ENCODE results near the gene CLCA2. TPM values are rescaled to one million over a fixed set of nuclear protein-coding genes. Genes with fewer than 3 reads are reported as not detected.

Gene CLCA2
- total and polyA plus RNA-seq, 2 donors (not counting 3 experiments of a cell fraction or from before 2014, with no cell fraction given), result 0.01 to 0.11 TPM

DNA sequence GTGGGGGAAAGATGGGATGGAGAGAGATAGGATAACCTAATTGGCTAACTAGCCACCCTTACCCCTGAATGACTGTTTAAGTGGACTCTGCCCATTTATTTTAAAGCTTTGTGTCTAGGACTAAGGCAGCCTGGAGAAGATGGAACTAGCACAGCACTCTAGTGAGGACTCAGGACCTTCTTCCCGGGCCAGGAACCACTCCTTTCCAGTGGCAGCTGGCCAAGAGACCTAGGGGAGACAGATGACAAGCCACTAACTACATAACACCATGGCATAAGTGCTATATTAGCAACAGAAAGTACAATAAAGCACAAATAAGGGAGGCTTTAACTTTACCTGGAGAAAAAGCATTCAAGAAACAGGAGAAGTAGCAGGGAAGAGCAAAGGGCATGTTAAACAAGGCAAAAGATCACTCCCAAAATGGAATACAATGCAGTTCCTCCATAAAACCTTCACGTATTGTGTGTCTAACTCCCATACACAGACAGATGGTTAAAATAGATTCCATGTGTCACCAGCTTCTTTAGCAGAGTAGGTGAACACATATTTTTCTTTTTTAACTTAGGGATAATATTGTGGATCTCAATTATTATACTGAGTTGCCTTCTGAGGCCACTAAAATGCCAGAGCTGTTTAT, 65.4 kb downstream of the CLCA2 start:
- no peaks in the 10 kb centered on the region for H3K36me3 ChIP-seq (ENCODE audit: control insufficient read depth in 2 of 2, extremely low read depth in 1 of 2, insufficient read depth in 2 of 2, low read length in 2 of 2)
- peaks cover 8 to 19% of the 10 kb centered on the region in 2 experiments for H3K27me3 ChIP-seq (ENCODE audit: control insufficient read depth in 2 of 2, insufficient read depth in 2 of 2, low read length in 2 of 2)
- CTCF ChIA-PET, result interaction anchor here (0.9 to 3.4 kb wide), 3 partner anchors 11 to 17 kb away, joined by 4 to 16 read pairs (median 7); no protein-coding TSS in a partner anchor
- H3K79me2 ChIP-seq (ENCODE audit: control insufficient read depth, insufficient read depth, low read length), result no peaks in the 10 kb centered on the region
- no peaks in the 10 kb centered on the region for H3K9me1 ChIP-seq (replicated peaks; ENCODE audit: control insufficient read depth, extremely low read depth, insufficient read depth, low read length)
- DNase-seq (ENCODE audit: low read depth, low spot score), result no peak
- no peak overlapping the region for H2AFZ ChIP-seq (ENCODE audit: low read depth, low read length)
- FAIRE-seq, result no peak
- POLR2A ChIA-PET, result no interaction called here
- H3K4me3 ChIP-seq (replicated peaks in 1 of 3; ENCODE audit: insufficient read depth in 1 of 3, low read depth in 1 of 3, low read length in 3 of 3), result no peak overlapping the region
- BruUV-seq (replicated peaks), result no TSS peak
- no peak overlapping the region for H3K4me2 ChIP-seq (ENCODE audit: insufficient read depth, low read length)
- dilution Hi-C loops (cut with MboI; ENCODE audit: extremely low pct_ligation_motif_present, low sequenced_read_pairs), result no loop called here
- H4K20me1 ChIP-seq (replicated peaks; ENCODE audit: control insufficient read depth, extremely low read depth, insufficient read depth, low read length), result no peaks in the 10 kb centered on the region
- no peaks in the 10 kb centered on the region for H3K9me3 ChIP-seq (replicated peaks; ENCODE audit: control insufficient read depth, insufficient read depth, low read length)
- H3K9ac ChIP-seq (replicated peaks; ENCODE audit: extremely low read depth, insufficient read depth, low read length), result no peak overlapping the region
- intact Hi-C loops (cut with micrococcal nuclease), result no loop called here
- TF ChIP-seq, protein P1, sequence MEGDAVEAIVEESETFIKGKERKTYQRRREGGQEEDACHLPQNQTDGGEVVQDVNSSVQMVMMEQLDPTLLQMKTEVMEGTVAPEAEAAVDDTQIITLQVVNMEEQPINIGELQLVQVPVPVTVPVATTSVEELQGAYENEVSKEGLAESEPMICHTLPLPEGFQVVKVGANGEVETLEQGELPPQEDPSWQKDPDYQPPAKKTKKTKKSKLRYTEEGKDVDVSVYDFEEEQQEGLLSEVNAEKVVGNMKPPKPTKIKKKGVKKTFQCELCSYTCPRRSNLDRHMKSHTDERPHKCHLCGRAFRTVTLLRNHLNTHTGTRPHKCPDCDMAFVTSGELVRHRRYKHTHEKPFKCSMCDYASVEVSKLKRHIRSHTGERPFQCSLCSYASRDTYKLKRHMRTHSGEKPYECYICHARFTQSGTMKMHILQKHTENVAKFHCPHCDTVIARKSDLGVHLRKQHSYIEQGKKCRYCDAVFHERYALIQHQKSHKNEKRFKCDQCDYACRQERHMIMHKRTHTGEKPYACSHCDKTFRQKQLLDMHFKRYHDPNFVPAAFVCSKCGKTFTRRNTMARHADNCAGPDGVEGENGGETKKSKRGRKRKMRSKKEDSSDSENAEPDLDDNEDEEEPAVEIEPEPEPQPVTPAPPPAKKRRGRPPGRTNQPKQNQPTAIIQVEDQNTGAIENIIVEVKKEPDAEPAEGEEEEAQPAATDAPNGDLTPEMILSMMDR (IDR thresholded peaks at IDR 0.05; ENCODE audit: extremely low read depth in 1 of 2, insufficient read depth in 1 of 2, low read depth in 1 of 2, low read length in 2 of 2), result no peak
- TF ChIP-seq FOS (IDR thresholded peaks at IDR 0.05; ENCODE audit: borderline replicate concordance, insufficient read depth, low read length), result no peak
- no peak for TF ChIP-seq JUN (IDR thresholded peaks at IDR 0.05; ENCODE audit: borderline replicate concordance, insufficient read depth, insufficient read length, low read depth)
- TF ChIP-seq POLR2AphosphoS5 (IDR thresholded peaks at IDR 0.05; ENCODE audit: insufficient read depth, low read depth, low read length), result no peak
- TF ChIP-seq EZH2 (IDR thresholded peaks at IDR 0.05; ENCODE audit: borderline replicate concordance, low read depth, low read length, severe bottlenecking), result no peak
- TF ChIP-seq MYC (IDR thresholded peaks at IDR 0.05; ENCODE audit: low read depth, low read length), result no peak
- TF ChIP-seq, protein P2, sequence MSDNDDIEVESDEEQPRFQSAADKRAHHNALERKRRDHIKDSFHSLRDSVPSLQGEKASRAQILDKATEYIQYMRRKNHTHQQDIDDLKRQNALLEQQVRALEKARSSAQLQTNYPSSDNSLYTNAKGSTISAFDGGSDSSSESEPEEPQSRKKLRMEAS (IDR thresholded peaks at IDR 0.05; ENCODE audit: insufficient read depth, insufficient read length), result no peak
- TF ChIP-seq GATA2 (IDR thresholded peaks at IDR 0.05; ENCODE audit: insufficient read depth, insufficient read length, low read depth, low read length), result no peak
- no peak for TF ChIP-seq POLR2A (IDR thresholded peaks at IDR 0.05; ENCODE audit: low read depth, low read length)
- H3K4me1 ChIP-seq (ENCODE audit: control insufficient read depth, extremely low read depth, insufficient read depth, low read length), result no peaks in the 10 kb centered on the region
- no peak overlapping the region for H3K27ac ChIP-seq (ENCODE audit: insufficient read depth, low read depth, low read length)
